Measurements from ENCODE around the gene ELMO1.

ELMO1 gene

GRCh38 chr7:37151741-37152413 lies 296.8 kb downstream of the ELMO1 start:
- FAIRE-seq (no peak), DNase-seq (ENCODE audit: insufficient read length, low spot score) (no peak)
- no peak for TF ChIP-seq CTCF (IDR thresholded peaks at IDR 0.05; ENCODE audit: insufficient read depth, missing control alignments)

- TF ChIP-seq CTCF (IDR thresholded peaks at IDR 0.05; ENCODE audit: insufficient read depth, missing control alignments), result no peak
- DNase-seq (ENCODE audit: insufficient read length, low spot score) (no peak), FAIRE-seq (no peak)
Measured at GRCh38 chr7:37150856-37151255, 297.8 kb downstream of the ELMO1 start.

GRCh38 chr7:37150180-37150579 lies 298.5 kb downstream of the ELMO1 start:
- no peak for DNase-seq (ENCODE audit: insufficient read length, low spot score)
- no peak for FAIRE-seq
- TF ChIP-seq CTCF (IDR thresholded peaks at IDR 0.05; ENCODE audit: insufficient read depth, missing control alignments), result no peak

- FAIRE-seq (no peak), DNase-seq (ENCODE audit: insufficient read length, low spot score) (no peak)
- no peak for TF ChIP-seq CTCF (IDR thresholded peaks at IDR 0.05; ENCODE audit: insufficient read depth, missing control alignments)
Measured at GRCh38 chr7:37149773-37150124, 298.9 kb downstream of the ELMO1 start.

- no peak for TF ChIP-seq CTCF (IDR thresholded peaks at IDR 0.05; ENCODE audit: insufficient read depth, missing control alignments)
- DNase-seq (ENCODE audit: insufficient read length, low spot score) (no peak), FAIRE-seq (no peak)
Measured at GRCh38 chr7:37149051-37149772, 299.5 kb downstream of the ELMO1 start.

- no peak for DNase-seq (ENCODE audit: insufficient read length, low spot score)
- FAIRE-seq, result no peak
- no peak for TF ChIP-seq CTCF (IDR thresholded peaks at IDR 0.05; ENCODE audit: insufficient read depth, missing control alignments)
Measured at GRCh38 chr7:37145682-37146081, 303.0 kb downstream of the ELMO1 start.

GRCh38 chr7:37144423-37144822 lies 304.2 kb downstream of the ELMO1 start:
- no peak for FAIRE-seq
- no peak for TF ChIP-seq CTCF (IDR thresholded peaks at IDR 0.05; ENCODE audit: insufficient read depth, missing control alignments)

More at GRCh38 chr7:37144423-37144822, 304.2 kb downstream of the ELMO1 start:
- no peak for DNase-seq (ENCODE audit: insufficient read length, low spot score)
